Measurements from ENCODE around the gene P4HA2.

The P4HA2 gene

GRCh38 chr5:132143148-132143547 is 84.5 kb downstream of the P4HA2 start:
- no peak for DNase-seq (ENCODE audit: low read depth in 2 of 2)

- DNase-seq (ENCODE audit: low read depth in 2 of 2) = no peak
Observed at GRCh38 chr5:132142459-132142858, 85.2 kb downstream of the P4HA2 start.
